ENCODE data around the gene CTBP2.
A peak's percentile ranks its signal among the peaks of the same experiment; 100 is the strongest.

The CTBP2 gene

DNA sequence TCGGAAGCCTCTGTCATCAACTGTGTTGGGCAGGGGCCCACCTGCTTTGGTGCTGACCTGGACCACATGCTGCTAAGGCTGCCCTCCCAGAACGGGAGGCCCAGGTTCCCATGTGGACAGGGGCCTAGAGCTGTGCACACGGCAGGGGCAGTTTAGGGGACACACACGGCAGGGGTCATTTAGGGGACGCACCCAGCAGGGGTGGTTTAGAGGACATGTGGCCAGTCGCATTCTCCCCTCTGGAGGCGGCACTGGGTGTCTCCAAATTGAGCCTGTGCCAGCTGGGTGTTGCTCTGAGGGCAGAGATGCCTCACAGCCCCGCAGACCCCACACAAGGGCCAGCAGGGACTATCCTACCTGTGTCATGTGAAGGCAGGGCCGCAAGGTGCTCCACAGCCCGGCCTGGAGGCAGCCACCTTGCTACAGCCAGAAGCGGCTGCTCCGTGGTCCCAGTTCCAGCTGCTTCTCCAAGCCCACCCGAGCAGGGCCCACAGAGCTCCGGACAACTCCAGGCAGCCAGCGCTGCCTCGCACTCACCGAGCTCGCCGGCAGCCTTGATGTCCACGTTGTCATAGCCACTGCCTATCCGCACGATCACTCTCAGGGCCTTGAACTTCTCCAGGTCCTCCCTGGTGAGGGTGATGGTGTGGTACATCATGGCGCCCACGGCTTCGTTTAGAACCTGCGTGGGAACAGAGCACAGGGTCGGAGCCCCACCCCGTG is 157.8 kb downstream of the CTBP2 start:
- peaks cover 0 to 94% (median 75%) of the 10 kb centered on the region in 4 donors for H3K4me1 ChIP-seq

DNA sequence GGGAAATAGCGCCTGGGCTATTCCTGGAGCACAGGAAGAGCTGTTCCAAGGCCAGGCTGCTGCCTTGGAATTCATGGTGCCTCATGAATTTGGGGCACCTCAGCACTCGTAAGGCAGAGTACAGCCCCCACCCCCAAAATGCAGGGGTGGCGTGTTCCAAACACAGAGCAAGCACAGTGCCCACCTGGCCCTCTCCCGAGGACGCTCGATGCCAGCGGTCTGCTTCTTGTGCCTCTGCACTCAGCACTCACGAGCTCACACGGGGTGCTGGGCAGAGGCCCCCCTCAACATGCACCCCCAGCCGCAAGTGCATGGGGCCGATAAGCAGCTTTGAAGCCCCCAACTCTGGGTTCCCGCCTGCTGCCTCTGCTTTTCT is 158.3 kb downstream of the CTBP2 start:
- intact Hi-C loops (cut with DNase I; ENCODE audit: low total_unique reads), result loop anchor here (5.0 to 10.0 kb wide), 2 partner anchors 60 to 153 kb away; no protein-coding TSS in a partner anchor

More for the DNA sequence above, 157.8 kb downstream of the CTBP2 start:
- peak; percentile 21 to 63 for DNase-seq
- intact Hi-C loops (cut with DNase I; ENCODE audit: low total_unique reads), result loop anchor here (5.0 to 10.0 kb wide), 2 partner anchors 60 to 152 kb away; no protein-coding TSS in a partner anchor
- TF ChIP-seq, protein P1, sequence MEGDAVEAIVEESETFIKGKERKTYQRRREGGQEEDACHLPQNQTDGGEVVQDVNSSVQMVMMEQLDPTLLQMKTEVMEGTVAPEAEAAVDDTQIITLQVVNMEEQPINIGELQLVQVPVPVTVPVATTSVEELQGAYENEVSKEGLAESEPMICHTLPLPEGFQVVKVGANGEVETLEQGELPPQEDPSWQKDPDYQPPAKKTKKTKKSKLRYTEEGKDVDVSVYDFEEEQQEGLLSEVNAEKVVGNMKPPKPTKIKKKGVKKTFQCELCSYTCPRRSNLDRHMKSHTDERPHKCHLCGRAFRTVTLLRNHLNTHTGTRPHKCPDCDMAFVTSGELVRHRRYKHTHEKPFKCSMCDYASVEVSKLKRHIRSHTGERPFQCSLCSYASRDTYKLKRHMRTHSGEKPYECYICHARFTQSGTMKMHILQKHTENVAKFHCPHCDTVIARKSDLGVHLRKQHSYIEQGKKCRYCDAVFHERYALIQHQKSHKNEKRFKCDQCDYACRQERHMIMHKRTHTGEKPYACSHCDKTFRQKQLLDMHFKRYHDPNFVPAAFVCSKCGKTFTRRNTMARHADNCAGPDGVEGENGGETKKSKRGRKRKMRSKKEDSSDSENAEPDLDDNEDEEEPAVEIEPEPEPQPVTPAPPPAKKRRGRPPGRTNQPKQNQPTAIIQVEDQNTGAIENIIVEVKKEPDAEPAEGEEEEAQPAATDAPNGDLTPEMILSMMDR (IDR thresholded peaks at IDR 0.05), result no peak
- H3K9me3 ChIP-seq, result no peaks in the 10 kb centered on the region
- peak overlapping the region in 1 of 2 donors; percentile 45 for H3K4me3 ChIP-seq
- H3K27ac ChIP-seq, result peak overlapping the region; percentile 95
- H3K27me3 ChIP-seq, result no peaks in the 10 kb centered on the region
- peaks cover 9 to 42% (median 21%) of the 10 kb centered on the region in 3 donors for H3K36me3 ChIP-seq

DNA sequence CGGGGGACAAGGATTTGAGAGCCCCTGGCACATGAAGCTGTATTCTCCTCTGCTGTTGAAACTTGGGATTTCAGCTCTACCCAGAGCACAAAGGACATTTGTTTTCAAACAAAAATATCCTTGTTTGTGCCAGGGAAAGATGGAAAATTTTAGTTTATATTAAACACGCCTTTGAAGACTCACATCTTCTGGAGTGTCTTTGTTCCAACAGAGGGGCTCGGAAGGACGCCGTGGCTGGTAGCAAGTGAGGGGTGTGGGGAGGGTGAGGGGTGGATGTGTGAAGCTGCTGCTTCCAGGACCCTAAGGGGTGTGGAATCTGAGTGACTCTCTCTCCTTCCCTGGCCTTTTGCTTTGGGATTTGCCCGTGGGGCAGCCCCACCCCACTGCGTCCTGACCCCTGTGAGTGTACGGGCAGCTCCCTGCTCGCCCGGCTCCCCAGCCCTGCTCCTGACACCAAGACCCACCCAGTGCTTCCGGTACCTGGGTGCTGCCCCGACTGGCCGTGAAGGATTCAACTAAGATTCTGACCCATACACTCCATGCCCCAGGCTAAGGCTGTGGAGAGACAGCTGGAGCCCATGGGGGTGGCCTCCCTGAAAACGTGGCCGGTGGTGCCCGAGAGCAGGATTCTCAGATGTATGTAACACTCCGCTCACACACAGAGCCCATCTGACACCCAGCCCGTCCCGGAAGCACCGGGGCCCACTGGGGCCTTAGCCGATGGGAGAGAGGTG is 158.9 kb downstream of the CTBP2 start:
- no peaks in the 10 kb centered on the region for H3K9me3 ChIP-seq
- peaks cover 0 to 86% (median 70%) of the 10 kb centered on the region in 4 donors for H3K4me1 ChIP-seq
- H3K27ac ChIP-seq, result peak overlapping the region; percentile 95
- peaks cover 20 to 53% (median 32%) of the 10 kb centered on the region in 3 donors for H3K36me3 ChIP-seq
- peak; percentile 23 to 73 for DNase-seq
- no peaks in the 10 kb centered on the region for H3K27me3 ChIP-seq
- intact Hi-C loops (cut with DNase I; ENCODE audit: low total_unique reads), result loop anchor here (5.0 to 10.0 kb wide), 2 partner anchors 61 to 153 kb away; no protein-coding TSS in a partner anchor
- TF ChIP-seq, protein P1 (IDR thresholded peaks at IDR 0.05), result peak in 1 of 2 experiments; percentile 21
- H3K4me3 ChIP-seq, result peak overlapping the region; percentile 45 to 49

More for the DNA sequence above, 158.3 kb downstream of the CTBP2 start:
- Histone ChIP-seq H3K27ac (peak overlapping the region; percentile 95), H3K27me3 (no peaks in the 10 kb centered on the region), H3K4me3 (peak overlapping the region; percentile 45 to 49), H3K4me1 (peaks cover 0 to 91% (median 75%) of the 10 kb centered on the region in 4 donors), H3K9me3 (no peaks in the 10 kb centered on the region), H3K36me3 (peaks cover 14 to 48% (median 26%) of the 10 kb centered on the region in 3 donors)
- peak in 1 of 2 donors; percentile 17 for DNase-seq
- TF ChIP-seq, protein P1 (IDR thresholded peaks at IDR 0.05), result no peak

DNA sequence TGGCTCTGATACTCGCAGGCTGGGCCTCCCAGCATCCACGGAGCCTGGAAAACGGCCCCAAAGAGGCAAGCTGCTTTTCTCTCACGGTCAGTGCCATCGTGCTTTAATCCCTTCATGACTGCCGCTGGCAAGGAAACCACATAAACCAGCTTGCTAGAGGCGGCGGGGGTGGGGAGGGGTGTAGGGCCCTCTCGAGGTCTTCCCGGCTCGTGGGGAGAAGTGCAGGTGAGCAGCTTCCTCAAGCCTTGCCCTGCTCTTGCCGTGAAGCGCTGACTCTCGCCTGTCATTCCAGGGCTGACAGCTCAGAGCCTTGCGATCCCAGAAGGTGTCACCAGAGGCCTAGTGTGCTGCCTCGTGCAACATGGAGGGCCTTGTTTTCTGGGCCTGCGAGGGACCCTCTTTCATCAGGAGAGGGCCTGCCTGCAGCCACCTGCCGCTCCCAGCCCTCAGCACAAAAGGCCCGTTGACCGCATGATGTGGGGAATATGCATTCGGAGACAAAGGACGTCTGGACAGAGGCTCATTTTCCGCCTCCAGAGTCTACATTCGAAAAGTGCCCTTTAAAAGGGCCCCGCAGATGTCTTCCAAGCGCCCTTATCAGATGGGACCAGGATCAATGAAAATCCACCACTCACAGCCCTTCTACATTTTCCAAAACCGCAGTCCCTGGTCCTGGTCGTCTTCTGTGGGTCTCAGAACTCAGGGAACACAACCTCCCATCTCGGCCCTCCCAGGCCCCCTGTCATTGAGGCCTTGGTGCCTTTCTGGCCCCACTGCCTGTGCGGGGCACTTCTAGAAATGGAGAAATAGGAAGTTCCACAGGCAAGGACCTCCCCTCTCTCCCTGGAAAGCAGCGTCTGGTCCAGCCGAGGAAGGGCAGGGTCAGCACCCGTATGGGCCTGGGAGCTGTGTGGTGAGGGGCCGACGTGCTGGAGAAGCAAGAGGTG is 159.7 kb downstream of the CTBP2 start:
- TF ChIP-seq, protein P1 (IDR thresholded peaks at IDR 0.05), result peak; percentile 16 to 22
- peak overlapping the region; percentile 95 for H3K27ac ChIP-seq
- intact Hi-C loops (cut with DNase I; ENCODE audit: low total_unique reads), result loop anchor here (5.0 to 10.0 kb wide), 2 partner anchors 62 to 154 kb away; no protein-coding TSS in a partner anchor
- DNase-seq, result peak; percentile 41 to 81
- no peaks in the 10 kb centered on the region for H3K9me3 ChIP-seq
- peaks cover 0 to 78% (median 65%) of the 10 kb centered on the region in 4 donors for H3K4me1 ChIP-seq
- H3K4me3 ChIP-seq, result peak overlapping the region; percentile 45 to 49
- peaks cover 24 to 56% (median 36%) of the 10 kb centered on the region in 3 donors for H3K36me3 ChIP-seq
- H3K27me3 ChIP-seq, result no peaks in the 10 kb centered on the region

Data from tibial artery (tissue), 4 donors.